ENCODE measurements around the gene RASGRP2.

DNA sequence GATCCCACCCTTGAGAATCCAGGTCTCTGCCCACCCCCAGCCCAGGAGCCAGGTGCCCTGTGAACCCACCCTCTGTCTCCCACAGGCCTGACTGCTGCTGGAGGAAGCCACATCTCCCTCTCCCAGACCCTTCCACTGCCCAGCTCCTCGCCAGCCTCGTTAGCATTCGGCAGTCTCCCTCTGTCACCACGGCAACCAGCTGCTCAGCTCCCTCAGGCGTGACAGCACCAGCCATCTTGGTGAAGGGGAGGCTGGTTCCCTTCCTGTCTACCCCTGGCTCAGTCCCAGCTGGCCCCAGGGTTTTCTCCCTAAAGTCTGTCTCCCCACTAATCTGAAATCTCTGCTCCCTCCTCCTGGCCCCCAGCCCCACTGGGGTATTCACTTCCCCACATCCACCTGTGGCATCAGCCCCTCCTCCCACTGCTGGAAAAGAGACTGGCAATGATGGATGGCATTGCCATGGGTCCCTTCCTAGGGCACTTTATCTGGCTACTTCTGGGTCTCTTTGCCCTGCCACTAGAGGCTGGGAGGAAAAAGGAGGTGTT, 49.0 kb downstream of the RASGRP2 start:
- TF ChIP-seq CTCF (IDR thresholded peaks at IDR 0.05) (no peak), EP300 (IDR thresholded peaks at IDR 0.05) (no peak)

Measured in esophagus muscularis mucosa (tissue), 3 donors.